ENCODE data around the gene GANC.
"Not testable (repeated sequence)": the region's sequence is repeated elsewhere in the genome, so short reads cannot be mapped to it uniquely, and the experiment has no call there.

Gene GANC, protein sequence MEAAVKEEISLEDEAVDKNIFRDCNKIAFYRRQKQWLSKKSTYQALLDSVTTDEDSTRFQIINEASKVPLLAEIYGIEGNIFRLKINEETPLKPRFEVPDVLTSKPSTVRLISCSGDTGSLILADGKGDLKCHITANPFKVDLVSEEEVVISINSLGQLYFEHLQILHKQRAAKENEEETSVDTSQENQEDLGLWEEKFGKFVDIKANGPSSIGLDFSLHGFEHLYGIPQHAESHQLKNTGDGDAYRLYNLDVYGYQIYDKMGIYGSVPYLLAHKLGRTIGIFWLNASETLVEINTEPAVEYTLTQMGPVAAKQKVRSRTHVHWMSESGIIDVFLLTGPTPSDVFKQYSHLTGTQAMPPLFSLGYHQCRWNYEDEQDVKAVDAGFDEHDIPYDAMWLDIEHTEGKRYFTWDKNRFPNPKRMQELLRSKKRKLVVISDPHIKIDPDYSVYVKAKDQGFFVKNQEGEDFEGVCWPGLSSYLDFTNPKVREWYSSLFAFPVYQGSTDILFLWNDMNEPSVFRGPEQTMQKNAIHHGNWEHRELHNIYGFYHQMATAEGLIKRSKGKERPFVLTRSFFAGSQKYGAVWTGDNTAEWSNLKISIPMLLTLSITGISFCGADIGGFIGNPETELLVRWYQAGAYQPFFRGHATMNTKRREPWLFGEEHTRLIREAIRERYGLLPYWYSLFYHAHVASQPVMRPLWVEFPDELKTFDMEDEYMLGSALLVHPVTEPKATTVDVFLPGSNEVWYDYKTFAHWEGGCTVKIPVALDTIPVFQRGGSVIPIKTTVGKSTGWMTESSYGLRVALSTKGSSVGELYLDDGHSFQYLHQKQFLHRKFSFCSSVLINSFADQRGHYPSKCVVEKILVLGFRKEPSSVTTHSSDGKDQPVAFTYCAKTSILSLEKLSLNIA (N-terminal part only)

DNA sequence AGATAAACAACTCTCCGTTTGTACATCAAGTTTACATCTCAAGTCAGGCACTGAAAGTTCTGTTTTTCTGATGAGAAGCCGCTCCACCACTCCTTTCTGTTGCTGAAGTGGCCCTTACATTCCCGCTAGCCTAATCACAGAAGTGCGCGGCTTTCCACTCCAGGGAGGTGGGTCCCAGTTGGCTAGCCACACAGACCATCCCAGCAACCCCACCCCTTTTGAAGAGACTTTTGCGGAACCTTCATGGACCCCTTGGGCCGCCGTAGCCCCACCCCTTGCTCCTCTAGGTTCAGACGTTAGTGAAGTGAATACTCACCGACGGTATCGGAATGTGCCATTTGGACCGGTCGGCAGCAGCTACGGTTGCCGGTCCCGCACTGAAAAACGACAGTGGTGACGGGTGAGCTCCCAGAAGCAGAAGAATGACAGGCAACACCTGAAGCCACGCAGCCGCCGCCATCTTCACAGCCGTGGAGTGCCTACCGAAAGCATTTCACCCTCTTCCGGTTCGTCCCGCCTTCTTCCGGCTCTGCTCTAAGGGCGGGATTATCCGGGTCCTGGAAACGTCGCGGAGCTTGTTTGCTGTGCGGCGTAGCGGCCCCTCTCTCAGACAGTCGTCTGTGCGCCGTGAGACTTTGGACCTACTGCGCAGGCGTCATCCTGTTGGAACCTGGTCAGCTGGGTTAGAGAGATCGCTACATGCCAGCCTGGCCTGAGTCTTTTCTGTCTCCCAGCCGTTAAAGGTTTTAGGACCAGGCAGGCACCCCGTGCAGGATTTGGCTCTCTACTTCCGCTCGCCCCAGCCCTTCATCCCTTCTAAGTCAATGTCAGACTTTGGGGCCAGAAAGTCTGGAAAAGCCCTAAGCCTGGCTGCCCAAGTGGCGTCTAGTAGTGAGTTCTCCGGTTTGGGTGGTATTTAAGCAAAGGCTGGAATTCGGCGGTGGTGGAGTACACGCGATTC, at the start of gene GANC, which contains the start of gene TMEM87A:
GANC (plus strand) TSS at position 263 of the 961 bp plus-strand sequence. CDS start 1,281 bp downstream, outside the sequence.
TMEM87A (minus strand) TSS at position 495 of the 961 bp plus-strand sequence; CDS start at position 460, 35 bp downstream.
- H3K36me3 ChIP-seq (ENCODE audit: control insufficient read depth in 2 of 2, insufficient read depth in 2 of 2, low read length in 2 of 2): no peaks in the 10 kb centered on the region
- H3K27me3 ChIP-seq (ENCODE audit: control insufficient read depth in 1 of 2, insufficient read depth in 2 of 2, low read length in 2 of 2): no peaks in the 10 kb centered on the region
- H3K27ac ChIP-seq (ENCODE audit: low read length): peak within 1 kb of the TSS; percentile 98
- peak within 1 kb of the TSS; percentile 89 to 98 for H3K9ac ChIP-seq (ENCODE audit: low read length in 2 of 2)
- H3K9me3 ChIP-seq (ENCODE audit: control insufficient read depth in 2 of 2, low read length in 2 of 2): no peaks in the 10 kb centered on the region
- peaks cover 16% of the 10 kb centered on the region for H3K4me1 ChIP-seq (ENCODE audit: control insufficient read depth, insufficient read depth, low read length)
- peak within 1 kb of the TSS; percentile 88 to 96 for H3K4me3 ChIP-seq (ENCODE audit: low read length in 2 of 2)

DNA sequence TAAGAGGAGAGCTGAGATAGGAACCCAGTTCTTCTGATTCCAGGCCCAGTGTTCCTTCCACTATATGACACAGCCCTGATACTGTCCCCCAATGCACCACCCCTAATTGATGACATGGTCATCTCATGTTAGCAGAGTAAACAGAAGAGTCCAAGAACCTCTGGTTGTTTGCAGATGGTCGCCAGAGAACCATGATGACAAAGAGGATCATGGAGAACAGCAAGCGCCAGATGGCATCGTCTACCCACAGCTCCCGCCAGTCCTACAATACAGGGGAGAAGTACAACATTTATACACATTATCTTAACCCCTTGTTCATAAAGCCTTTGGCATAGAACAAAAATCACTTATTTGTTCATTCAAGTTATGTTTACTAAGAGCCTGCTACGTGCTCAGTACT, 46.4 kb upstream of the GANC start:
- H3K36me3 ChIP-seq (ENCODE audit: control insufficient read depth in 2 of 2, insufficient read depth in 2 of 2, low read length in 2 of 2): peaks cover 39 to 42% of the 10 kb centered on the region in 2 donors
- H3K9me3 ChIP-seq (ENCODE audit: control insufficient read depth in 2 of 2, low read length in 2 of 2): no peaks in the 10 kb centered on the region
- no peaks in the 10 kb centered on the region for H3K27me3 ChIP-seq (ENCODE audit: control insufficient read depth in 1 of 2, insufficient read depth in 2 of 2, low read length in 2 of 2)
- no peaks in the 10 kb centered on the region for H3K4me1 ChIP-seq (ENCODE audit: control insufficient read depth, insufficient read depth, low read length)
- H3K27ac ChIP-seq (ENCODE audit: low read length): no peak overlapping the region
- no peak overlapping the region for H3K9ac ChIP-seq (ENCODE audit: low read length in 2 of 2)
- H3K4me3 ChIP-seq (ENCODE audit: low read length in 2 of 2): no peak overlapping the region

DNA sequence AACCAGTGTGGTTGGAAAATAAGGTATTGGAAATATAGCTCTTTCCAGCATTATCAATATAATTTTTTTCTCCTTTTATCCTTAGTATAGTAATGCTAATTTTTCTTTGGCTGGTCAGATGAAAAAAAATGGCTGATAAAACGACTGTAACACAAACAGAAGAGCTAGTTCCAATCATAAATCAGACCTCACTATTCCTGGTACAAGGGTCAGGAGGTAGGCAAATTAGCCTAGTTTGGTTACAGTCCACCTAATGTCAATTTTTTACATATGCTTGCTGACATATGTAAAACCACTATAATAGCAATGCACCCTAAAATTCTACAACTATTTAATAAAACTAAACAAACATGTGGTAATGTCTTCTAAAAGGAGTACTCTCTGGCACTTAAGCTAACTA, 45.0 kb upstream of the GANC start:
- Histone ChIP-seq H3K4me1 (ENCODE audit: control insufficient read depth, insufficient read depth, low read length) (no peaks in the 10 kb centered on the region), H3K4me3 (ENCODE audit: low read length in 2 of 2) (no peak overlapping the region), H3K27ac (ENCODE audit: low read length) (no peak overlapping the region), H3K36me3 (ENCODE audit: control insufficient read depth in 2 of 2, insufficient read depth in 2 of 2, low read length in 2 of 2) (peaks cover 35 to 44% of the 10 kb centered on the region in 2 donors), H3K27me3 (ENCODE audit: control insufficient read depth in 1 of 2, insufficient read depth in 2 of 2, low read length in 2 of 2) (no peaks in the 10 kb centered on the region), H3K9me3 (ENCODE audit: control insufficient read depth in 2 of 2, low read length in 2 of 2) (no peaks in the 10 kb centered on the region), H3K9ac (ENCODE audit: low read length in 2 of 2) (no peak overlapping the region)

DNA sequence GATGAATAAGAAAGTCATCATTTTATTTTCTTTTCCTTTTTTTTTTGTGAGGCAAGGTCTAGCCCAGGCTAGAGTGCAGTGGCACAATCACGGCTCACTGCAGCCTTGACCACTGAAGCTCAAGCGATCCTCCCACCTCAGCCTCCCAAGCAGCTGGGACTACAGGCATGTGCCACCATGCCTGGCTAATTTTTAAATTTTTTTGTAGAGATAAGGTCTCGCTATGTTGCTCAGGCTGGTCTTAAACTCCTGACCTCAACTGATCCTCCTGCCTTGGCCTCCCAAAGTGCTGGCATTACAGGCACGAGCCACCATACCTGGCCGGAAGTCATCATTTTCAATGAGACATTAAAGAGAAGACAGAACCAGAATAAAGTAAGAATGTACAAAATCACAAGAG, 44.0 kb upstream of the GANC start:
- not testable (repeated sequence) for H3K27me3 ChIP-seq (ENCODE audit: control insufficient read depth in 1 of 2, insufficient read depth in 2 of 2, low read length in 2 of 2); H3K27ac ChIP-seq (ENCODE audit: low read length); H3K4me1 ChIP-seq (ENCODE audit: control insufficient read depth, insufficient read depth, low read length); H3K9ac ChIP-seq (ENCODE audit: low read length in 2 of 2); H3K4me3 ChIP-seq (ENCODE audit: low read length in 2 of 2); H3K9me3 ChIP-seq (ENCODE audit: control insufficient read depth in 2 of 2, low read length in 2 of 2)
- H3K36me3 ChIP-seq (ENCODE audit: control insufficient read depth in 2 of 2, insufficient read depth in 2 of 2, low read length in 2 of 2): peaks cover 34 to 43% of the 10 kb centered on the region in 2 donors

DNA sequence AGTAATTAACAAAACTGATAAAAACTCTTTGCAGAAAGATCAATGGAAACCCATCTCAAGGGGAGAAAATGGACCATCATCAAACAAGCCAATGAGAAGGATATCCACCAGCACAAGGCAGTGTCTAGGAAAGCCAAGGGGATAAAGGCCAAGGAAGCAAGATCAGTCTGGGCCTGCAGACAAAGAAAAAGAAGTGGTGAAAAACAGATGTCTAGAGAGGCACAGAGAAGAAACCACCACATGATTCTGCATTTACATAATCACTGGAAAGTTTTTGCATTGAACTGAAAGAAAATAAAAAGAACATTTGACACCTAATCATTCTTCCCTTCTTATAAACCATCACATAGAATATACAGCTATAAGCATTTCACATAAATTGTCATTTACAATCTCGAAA, 41.9 kb upstream of the GANC start:
- Histone ChIP-seq H3K27me3 (ENCODE audit: control insufficient read depth in 1 of 2, insufficient read depth in 2 of 2, low read length in 2 of 2) (no peaks in the 10 kb centered on the region), H3K4me1 (ENCODE audit: control insufficient read depth, insufficient read depth, low read length) (no peaks in the 10 kb centered on the region), H3K9ac (ENCODE audit: low read length in 2 of 2) (no peak overlapping the region), H3K36me3 (ENCODE audit: control insufficient read depth in 2 of 2, insufficient read depth in 2 of 2, low read length in 2 of 2) (peaks cover 20 to 30% of the 10 kb centered on the region in 2 donors), H3K9me3 (ENCODE audit: control insufficient read depth in 2 of 2, low read length in 2 of 2) (no peaks in the 10 kb centered on the region), H3K27ac (ENCODE audit: low read length) (no peak overlapping the region), H3K4me3 (ENCODE audit: low read length in 2 of 2) (no peak overlapping the region)

DNA sequence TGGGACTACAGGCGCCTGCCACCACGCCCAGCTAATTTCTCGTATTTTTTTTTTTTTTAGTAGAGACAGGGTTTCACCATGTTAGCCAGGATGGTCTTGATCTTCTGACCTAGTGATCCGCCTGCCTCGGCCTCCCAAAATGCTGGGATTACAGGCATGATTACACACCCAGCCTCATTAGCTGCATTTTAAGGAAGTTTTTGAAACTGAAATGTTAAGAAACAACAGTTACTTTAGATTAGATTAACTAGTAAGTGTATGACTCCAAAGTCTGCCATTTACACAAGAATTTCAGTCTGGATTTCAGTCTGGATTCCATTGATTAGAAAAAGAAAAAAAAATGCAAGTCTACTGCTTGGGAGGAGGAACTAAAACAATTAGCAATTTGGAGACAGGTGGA, 40.4 kb upstream of the GANC start:
- H3K4me3 ChIP-seq (ENCODE audit: low read length in 2 of 2): no peak overlapping the region
- H3K9me3 ChIP-seq (ENCODE audit: control insufficient read depth in 2 of 2, low read length in 2 of 2): no peaks in the 10 kb centered on the region
- no peaks in the 10 kb centered on the region for H3K27me3 ChIP-seq (ENCODE audit: control insufficient read depth in 1 of 2, insufficient read depth in 2 of 2, low read length in 2 of 2)
- H3K27ac ChIP-seq (ENCODE audit: low read length): no peak overlapping the region
- H3K36me3 ChIP-seq (ENCODE audit: control insufficient read depth in 2 of 2, insufficient read depth in 2 of 2, low read length in 2 of 2): peaks cover 20 to 30% of the 10 kb centered on the region in 2 donors
- H3K9ac ChIP-seq (ENCODE audit: low read length in 2 of 2): no peak overlapping the region
- H3K4me1 ChIP-seq (ENCODE audit: control insufficient read depth, insufficient read depth, low read length): no peaks in the 10 kb centered on the region

DNA sequence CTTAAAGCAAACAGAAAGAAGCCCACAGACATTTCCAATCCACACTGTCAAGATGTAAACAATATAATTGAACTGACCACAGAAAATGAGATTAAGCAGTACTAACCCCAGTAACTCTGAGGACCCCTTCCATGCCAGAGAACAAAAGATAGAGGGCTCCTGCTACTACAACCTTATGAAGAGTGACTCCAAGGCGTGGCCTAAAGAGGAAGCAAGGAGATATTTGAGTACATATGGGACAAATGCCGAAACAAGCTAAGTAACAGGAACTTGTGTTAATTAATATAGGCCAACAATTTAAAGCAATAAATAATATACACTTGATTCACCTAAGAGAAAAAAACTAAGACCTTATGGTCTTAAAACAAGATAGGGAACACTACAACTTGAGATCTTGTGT, 39.9 kb upstream of the GANC start:
- H3K4me3 ChIP-seq (ENCODE audit: low read length in 2 of 2): no peak overlapping the region
- H3K9ac ChIP-seq (ENCODE audit: low read length in 2 of 2): no peak overlapping the region
- H3K36me3 ChIP-seq (ENCODE audit: control insufficient read depth in 2 of 2, insufficient read depth in 2 of 2, low read length in 2 of 2): peaks cover 23 to 34% of the 10 kb centered on the region in 2 donors
- no peak overlapping the region for H3K27ac ChIP-seq (ENCODE audit: low read length)
- no peaks in the 10 kb centered on the region for H3K27me3 ChIP-seq (ENCODE audit: control insufficient read depth in 1 of 2, insufficient read depth in 2 of 2, low read length in 2 of 2)
- no peaks in the 10 kb centered on the region for H3K9me3 ChIP-seq (ENCODE audit: control insufficient read depth in 2 of 2, low read length in 2 of 2)
- H3K4me1 ChIP-seq (ENCODE audit: control insufficient read depth, insufficient read depth, low read length): no peaks in the 10 kb centered on the region

DNA sequence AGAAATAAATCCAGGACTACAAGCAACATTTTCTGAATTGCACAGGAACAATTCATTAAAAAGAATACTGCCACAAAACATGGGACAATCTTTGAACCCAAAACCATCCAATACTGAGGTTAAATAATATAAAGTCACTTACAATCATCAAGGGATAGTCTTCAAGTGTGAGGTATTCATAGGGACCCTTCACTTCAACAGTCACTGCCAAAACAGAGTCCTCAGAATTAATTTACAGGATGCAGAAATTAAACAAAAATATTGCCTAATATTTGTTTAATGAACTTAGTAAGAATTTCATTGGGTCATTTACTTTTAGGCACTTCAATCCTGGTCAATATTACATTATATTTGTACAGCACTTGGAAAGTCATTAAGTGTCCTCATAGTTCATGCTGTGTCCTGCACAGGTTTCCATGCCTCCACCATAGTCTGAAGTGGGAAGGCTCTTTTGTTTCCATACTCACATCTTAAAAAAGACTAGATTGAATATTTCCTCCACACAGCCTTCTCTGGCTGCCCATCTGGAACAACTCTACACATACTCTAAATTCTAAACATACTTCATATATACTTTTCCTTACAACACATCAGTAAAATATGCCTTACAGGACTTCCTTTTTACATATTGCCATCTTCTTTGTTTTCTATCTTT, 33.3 kb upstream of the GANC start:
- no peak overlapping the region for H3K4me3 ChIP-seq (ENCODE audit: low read length in 2 of 2)
- H3K36me3 ChIP-seq (ENCODE audit: control insufficient read depth in 2 of 2, insufficient read depth in 2 of 2, low read length in 2 of 2): peaks cover 25 to 26% of the 10 kb centered on the region in 2 donors
- no peak overlapping the region for H3K9ac ChIP-seq (ENCODE audit: low read length in 2 of 2)
- no peaks in the 10 kb centered on the region for H3K4me1 ChIP-seq (ENCODE audit: control insufficient read depth, insufficient read depth, low read length)
- H3K27ac ChIP-seq (ENCODE audit: low read length): no peak overlapping the region
- no peaks in the 10 kb centered on the region for H3K27me3 ChIP-seq (ENCODE audit: control insufficient read depth in 1 of 2, insufficient read depth in 2 of 2, low read length in 2 of 2)
- no peaks in the 10 kb centered on the region for H3K9me3 ChIP-seq (ENCODE audit: control insufficient read depth in 2 of 2, low read length in 2 of 2)

DNA sequence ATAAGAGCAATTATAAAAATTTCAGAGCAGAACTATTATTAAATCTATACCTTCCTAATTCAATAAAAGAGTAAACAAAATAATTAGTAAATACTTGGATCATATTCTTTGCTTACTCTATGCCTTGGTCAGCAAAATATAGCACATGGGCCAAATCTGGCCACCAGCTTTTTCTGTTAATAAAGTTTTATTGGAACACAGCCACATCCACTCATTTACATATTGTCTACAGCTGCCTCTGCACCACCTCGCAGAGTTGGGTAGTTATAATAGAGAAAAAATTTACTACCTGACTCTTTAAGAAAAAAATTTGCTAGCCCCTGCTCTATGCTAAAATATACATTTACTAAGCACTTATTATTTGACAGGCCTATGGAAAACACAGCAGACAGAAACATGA, 32.2 kb upstream of the GANC start:
- no peaks in the 10 kb centered on the region for H3K9me3 ChIP-seq (ENCODE audit: control insufficient read depth in 2 of 2, low read length in 2 of 2)
- H3K4me3 ChIP-seq (ENCODE audit: low read length in 2 of 2): no peak overlapping the region
- H3K27ac ChIP-seq (ENCODE audit: low read length): no peak overlapping the region
- H3K9ac ChIP-seq (ENCODE audit: low read length in 2 of 2): no peak overlapping the region
- no peaks in the 10 kb centered on the region for H3K4me1 ChIP-seq (ENCODE audit: control insufficient read depth, insufficient read depth, low read length)
- H3K36me3 ChIP-seq (ENCODE audit: control insufficient read depth in 2 of 2, insufficient read depth in 2 of 2, low read length in 2 of 2): peaks cover 25 to 26% of the 10 kb centered on the region in 2 donors
- no peaks in the 10 kb centered on the region for H3K27me3 ChIP-seq (ENCODE audit: control insufficient read depth in 1 of 2, insufficient read depth in 2 of 2, low read length in 2 of 2)

Measured in stomach smooth muscle (tissue), 2 donors.